ENCODE data around the gene L3MBTL4.

GRCh38 chr18:6333981-6334380, 80.7 kb downstream of the L3MBTL4 start:
- TF ChIP-seq EZH2phosphoT487 (IDR thresholded peaks at IDR 0.05; ENCODE audit: borderline replicate concordance, low read depth, low read length): no peak
- TF ChIP-seq CTCF (conservative IDR thresholded peaks at IDR 0.05; ENCODE audit: low read length): no peak
